ENCODE results near the gene POLR1E. TPM values are rescaled to one million over a fixed set of nuclear protein-coding genes. Genes with fewer than 3 reads are reported as not detected.

POLR1E gene
- total and polyA plus RNA-seq, 9 of the 15 experiments (the other 6 are each of a cell fraction or from before 2014, with no cell fraction given): 18.9 to 102 (median 74.4) TPM

- TF ChIP-seq ZNF76 (CRISPR knock-in tag; IDR thresholded peaks at IDR 0.05; ENCODE audit: borderline replicate concordance) (no peak), MTA1 (IDR thresholded peaks at IDR 0.05; ENCODE audit: borderline replicate concordance) (no peak), SPI1 (IDR thresholded peaks at IDR 0.05; ENCODE audit: borderline replicate concordance, low read depth, low read length) (no peak), HNRNPL (IDR thresholded peaks at IDR 0.05; ENCODE audit: low read depth, low read length) (0 out of 2 replicates have a peak, but pooled peaks have one; percentile 54), ZBTB9 (CRISPR knock-in tag; IDR thresholded peaks at IDR 0.05) (no peak), ZNF41 (CRISPR knock-in tag; conservative IDR thresholded peaks at IDR 0.05) (0 out of 2 replicates have a peak, but pooled peaks have one; percentile 29), MAX (CRISPR knock-in tag; IDR thresholded peaks at IDR 0.05) (peak; percentile 4; the same call in 1 of the 2 replicates), ZNF77 (CRISPR knock-in tag; IDR thresholded peaks at IDR 0.05) (no peak), PHF21A (IDR thresholded peaks at IDR 0.05; ENCODE audit: borderline replicate concordance, low read depth) (peak; percentile 80; the same call in 1 of the 2 replicates), SAP30 (IDR thresholded peaks at IDR 0.05; ENCODE audit: borderline replicate concordance, insufficient read depth, low read depth, low read length, poor library complexity, severe bottlenecking) (peak; percentile 89), POLR2AphosphoS5 (IDR thresholded peaks at IDR 0.05; ENCODE audit: control insufficient read depth, insufficient read depth, low read depth, low read length) (peak; percentile 38; the same call in 1 of the 2 replicates), ZNF197 (CRISPR knock-in tag; IDR thresholded peaks at IDR 0.05; ENCODE audit: low read depth) (0 out of 2 replicates have a peak, but pooled peaks have one; percentile 67), SRSF9 (IDR thresholded peaks at IDR 0.05; ENCODE audit: borderline replicate concordance, low read depth, low read length) (no peak), RBM14 (IDR thresholded peaks at IDR 0.05; ENCODE audit: borderline replicate concordance, insufficient read depth, low read depth, low read length) (no peak), ARID3A (IDR thresholded peaks at IDR 0.05; ENCODE audit: borderline replicate concordance, low read depth, low read length) (no peak), ZNF766 (CRISPR knock-in tag; conservative IDR thresholded peaks at IDR 0.05) (peak; percentile 50; the same call in 1 of the 2 replicates), RAD51 (IDR thresholded peaks at IDR 0.05; ENCODE audit: borderline replicate concordance, low read depth) (0 out of 2 replicates have a peak, but pooled peaks have one; percentile 1), ZNF551 (CRISPR knock-in tag; IDR thresholded peaks at IDR 0.05) (no peak), ZNF764 (CRISPR knock-in tag; IDR thresholded peaks at IDR 0.05; ENCODE audit: low read depth) (no peak), COPS2 (conservative IDR thresholded peaks at IDR 0.05) (no peak), ZNF444 (CRISPR knock-in tag; IDR thresholded peaks at IDR 0.05) (no peak), ETV6 (IDR thresholded peaks at IDR 0.05; ENCODE audit: borderline replicate concordance in 1 of 2, low read depth in 2 of 2, low read length in 1 of 2) (no peak), ETV6 (CRISPR knock-in tag; IDR thresholded peaks at IDR 0.05; ENCODE audit: borderline replicate concordance) (0 out of 2 replicates have a peak, but pooled peaks have one; percentile 24), NRF1 (conservative IDR thresholded peaks at IDR 0.05 in 1 of 2, IDR thresholded peaks at IDR 0.05 in 1 of 2) (peak; percentile 31 to 58; a peak in 3 of 4 replicates), FOXA1 (IDR thresholded peaks at IDR 0.05; ENCODE audit: borderline replicate concordance) (no peak)
These were observed 19.6 kb upstream of the POLR1E start (continued) for GRCh38 chr9:37466037-37466709.

Measured in K562 (cell line).